GM19240 (cell line): Measurements from ENCODE around the gene OR7A5.
"Not testable (repeated sequence)": the region's sequence is repeated elsewhere in the genome, so short reads cannot be mapped to it uniquely, and the experiment has no call there.

ENCODE experiments used
- DNase-seq: peaks from one replicate; pipeline ENCODE4 v3.0.0; 2011; ENCODE audit warnings: low spot score; ENCODE audit not compliant: insufficient read length

Gene OR7A5

DNA sequence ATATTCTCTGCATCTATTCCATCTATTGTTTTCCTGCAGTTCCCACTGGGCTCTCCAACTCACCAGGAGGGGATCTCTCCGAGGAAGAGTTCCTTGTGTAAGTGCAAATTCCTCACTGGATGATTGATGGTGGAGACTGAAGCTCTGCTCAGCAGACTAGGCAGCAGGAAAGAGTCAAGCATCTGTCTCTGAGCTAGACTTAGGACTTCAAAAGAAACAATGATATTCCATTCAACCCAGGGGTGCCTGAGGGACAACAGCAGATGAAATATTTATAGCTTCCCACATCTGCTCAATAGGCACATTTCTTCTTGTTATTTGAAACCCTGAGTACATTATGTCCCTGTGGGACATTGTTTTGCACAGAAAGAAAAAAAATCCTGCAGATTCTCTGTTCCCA, at the start of gene OR7A5, which contains the start of gene OR7C1:
TSS of gene OR7A5 (minus strand) at position 175 of the 400 bp plus-strand sequence. CDS start 6,944 bp downstream, outside the sequence.
TSS of gene OR7C1 (minus strand) at position 175 of the 400 bp plus-strand sequence. CDS start 35,049 bp downstream, outside the sequence.
- DNase-seq, result no peak

DNA sequence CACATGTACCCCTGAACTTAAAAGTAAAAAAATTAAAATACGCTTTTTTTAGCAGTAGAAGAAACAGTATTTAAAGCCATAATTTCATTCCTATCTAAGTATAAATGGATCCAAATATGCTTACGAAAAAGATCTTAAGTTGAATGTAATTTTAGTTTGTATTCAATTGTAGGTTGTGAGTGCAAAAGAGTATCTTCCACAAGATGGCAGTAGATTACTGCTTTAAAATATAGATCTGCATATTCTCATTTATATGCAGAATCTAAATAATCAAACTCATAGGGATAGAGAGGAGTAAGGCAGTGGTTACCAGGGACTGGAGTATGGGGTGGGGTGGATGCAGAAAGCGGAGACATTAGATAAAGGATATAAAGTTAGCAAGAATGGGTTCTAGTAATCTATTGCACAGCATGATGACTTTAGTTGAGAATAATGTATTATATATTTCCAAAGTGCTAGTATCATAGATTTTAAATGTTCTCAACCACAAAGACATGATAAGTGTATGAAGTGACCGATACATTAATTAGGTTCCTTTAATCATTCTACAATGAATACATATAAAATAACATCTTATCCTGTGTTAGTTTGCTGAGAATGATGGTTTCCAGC, 36.7 kb upstream of the OR7A5 start:
- DNase-seq, result no peak

- no peak for DNase-seq
Observed at GRCh38 chr19:14868497-14868896, 33.5 kb upstream of the OR7A5 start.

GRCh38 chr19:14848822-14849221, 13.8 kb upstream of the OR7A5 start, which contains the start of gene OR7A10:
Gene OR7A10 (minus strand): TSS chr19:14848922. CDS start chr19:14841877, 7,045 bp downstream.
- DNase-seq, result no peak

DNA sequence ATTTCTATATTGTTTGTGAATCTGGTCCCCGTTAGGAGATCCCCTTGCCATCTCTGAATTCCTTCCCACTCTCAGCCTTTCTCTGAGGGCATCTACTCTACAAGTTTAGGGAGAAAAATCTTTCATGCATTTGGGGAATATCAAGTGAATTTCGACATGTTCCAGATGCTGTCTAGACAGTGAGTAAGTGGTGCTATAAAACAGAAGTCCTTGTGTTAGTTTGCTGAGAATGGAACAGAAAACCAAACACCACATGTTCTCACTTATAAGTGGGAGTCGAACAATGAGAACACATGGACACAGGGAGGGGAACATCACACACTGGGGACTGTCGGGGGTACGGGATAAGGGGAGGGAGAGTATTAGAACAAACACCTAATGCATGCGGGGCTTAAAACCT, 8.6 kb upstream of the OR7A5 start:
- DNase-seq, result no peak

DNA sequence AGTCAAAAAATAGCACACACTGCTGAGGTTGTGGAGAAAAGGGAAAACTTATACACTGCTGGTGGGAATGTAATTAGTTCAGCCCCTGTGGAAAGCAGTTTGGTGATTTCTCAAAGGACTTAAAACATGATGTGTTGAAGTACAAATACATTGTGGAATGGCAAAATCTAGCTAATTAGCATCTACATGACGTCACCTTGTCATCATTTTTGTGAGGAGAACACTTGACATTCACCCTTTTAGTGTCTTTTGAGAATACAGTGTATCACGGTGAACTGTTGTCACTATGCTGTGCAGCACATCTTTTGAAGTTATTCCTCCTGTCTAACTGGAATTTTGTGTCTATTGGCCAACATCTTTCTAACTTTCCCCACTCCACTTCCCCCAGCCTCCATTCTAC, 8.2 kb upstream of the OR7A5 start:
- no peak for DNase-seq

DNA sequence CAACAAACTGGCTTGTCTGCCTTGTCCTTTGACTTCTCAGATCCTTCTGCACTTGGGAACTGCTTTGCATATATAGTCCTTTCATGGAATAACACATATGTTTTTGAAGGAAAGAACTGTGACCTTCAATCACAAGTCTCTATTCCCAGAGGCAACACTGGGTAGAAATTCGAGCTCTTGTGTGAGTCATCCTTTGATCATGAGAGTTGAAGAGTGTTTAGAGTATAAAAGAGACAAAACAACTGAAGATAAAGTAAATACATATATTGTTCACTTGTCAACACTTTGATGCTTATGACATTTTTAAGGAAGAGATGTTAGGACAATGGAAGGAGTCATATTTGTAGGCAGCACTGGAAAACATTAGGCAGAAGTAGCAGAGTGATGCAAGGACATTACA, 5.2 kb upstream of the OR7A5 start:
- no peak for DNase-seq

GRCh38 chr19:14837391-14837790, 2.4 kb upstream of the OR7A5 start:
- no peak for DNase-seq

DNA sequence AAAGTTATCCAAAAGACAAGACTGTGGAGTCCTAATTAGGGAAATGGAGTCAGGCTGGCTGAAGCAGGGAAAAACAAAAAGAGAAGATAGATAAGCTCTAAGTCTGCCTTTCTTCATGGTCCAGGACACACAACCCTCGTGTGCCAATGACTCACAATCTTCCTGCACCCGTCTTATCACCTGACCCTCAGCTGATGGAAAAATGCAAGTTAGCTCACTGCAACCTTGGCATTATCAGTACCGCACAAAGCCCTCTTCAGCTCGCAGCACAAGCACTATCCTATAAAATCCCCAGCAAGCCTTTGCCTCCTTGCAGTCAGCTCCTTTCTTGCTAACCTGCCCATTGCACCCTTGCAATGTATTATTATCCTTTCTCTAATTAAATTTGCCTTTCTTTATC, 4.3 kb downstream of the OR7A5 start:
- no peak for DNase-seq

- DNase-seq, result no peak
Observed at GRCh38 chr19:14826006-14826405, 9.0 kb downstream of the OR7A5 start.

DNA sequence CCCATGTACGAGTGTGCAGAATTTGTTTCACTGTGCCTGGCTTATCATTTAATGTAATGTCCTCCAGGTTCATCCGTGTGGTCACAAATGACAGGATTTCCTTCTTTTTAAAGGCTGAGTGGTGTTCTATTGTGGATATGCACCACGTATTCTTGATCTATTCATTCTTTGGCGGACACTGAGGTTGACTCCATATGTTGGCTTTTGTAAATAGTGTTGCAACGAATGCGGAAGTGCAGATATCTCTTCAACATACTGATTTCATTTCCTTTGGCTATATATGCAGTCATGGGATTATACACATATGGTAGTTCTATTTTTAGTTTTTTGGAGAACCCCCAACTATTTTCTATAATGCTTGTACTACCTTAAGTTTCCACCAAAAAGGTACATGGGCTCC, 13.0 kb downstream of the OR7A5 start:
- DNase-seq, result no peak

DNA sequence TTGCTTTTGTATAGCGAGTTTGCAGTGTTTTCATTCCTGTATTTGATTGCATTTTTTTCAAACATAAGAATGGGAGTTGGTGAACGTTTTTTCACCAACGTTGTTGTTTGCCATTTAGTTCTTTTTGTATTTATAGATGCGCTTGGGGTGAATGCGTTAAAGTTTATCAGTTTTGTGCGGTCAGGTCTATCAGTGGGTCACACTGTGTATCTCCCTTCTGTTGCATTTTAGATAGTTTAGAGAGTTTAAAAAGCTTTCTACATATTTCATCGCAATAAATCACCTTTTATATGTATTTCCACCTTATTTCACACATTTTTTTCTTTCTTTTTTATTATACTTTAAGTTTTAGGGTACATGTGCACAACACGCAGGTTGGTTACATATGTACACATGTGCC, 16.4 kb downstream of the OR7A5 start:
- DNase-seq, result no peak

DNA sequence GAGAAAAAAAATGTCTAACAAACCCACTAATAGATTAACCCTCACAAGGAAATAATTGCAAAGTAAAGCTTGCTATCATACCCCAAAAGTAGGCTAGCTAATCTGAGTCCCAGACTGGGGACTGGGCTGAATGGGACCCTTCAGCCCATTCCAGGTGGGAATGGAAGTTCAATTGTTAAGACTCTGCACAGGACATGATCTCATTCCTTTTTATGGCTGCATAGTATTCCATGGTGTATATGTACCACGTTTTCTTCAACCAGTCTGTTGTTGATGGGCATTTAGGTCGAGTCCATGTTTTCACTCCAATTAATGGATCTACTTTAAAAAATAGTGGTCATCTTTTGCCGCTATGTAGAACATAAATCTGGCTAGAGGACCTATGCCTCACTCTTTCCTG, 17.9 kb downstream of the OR7A5 start:
- no peak for DNase-seq

GRCh38 chr19:14814982-14815652, 19.9 kb downstream of the OR7A5 start:
- DNase-seq, result no peak

- DNase-seq, result no peak
Observed at GRCh38 chr19:14809272-14810057, 25.5 kb downstream of the OR7A5 start.

- no peak for DNase-seq
Observed at GRCh38 chr19:14804765-14805164, 30.2 kb downstream of the OR7A5 start.

- DNase-seq, result no peak
Observed at GRCh38 chr19:14798760-14799159, 36.2 kb downstream of the OR7A5 start.

- DNase-seq, result no peak
Observed at GRCh38 chr19:14796021-14796420, 39.0 kb downstream of the OR7A5 start.

DNA sequence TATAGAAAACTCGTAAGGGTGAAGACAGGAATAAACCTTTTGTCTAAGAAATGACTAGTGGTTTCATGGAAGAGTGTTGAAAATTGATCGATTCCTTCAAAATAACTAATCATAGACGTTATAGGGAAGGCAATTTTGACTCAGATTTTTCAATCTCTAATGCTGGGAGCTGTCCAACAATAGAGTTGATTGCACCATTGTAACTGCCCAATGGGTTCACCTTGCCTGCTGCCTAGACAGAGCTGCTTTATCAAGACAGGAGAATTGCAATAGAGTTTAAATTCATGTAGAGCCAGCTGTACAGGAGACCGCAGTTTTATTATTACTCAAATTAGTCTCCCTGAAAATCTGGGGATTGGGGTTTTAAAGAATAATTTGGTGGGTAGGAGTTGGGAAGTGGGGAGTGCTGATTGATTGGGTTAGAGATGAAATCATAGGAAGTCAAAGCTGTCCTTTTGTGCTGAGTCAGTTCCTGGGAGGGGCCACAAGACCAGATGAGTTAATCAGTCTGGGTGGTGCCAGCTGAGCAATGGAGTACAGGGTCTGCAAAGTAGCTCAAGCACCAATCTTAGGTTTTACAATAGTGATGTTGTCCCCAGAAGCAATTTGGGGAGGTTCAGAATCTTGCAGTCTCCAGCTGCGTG, 39.8 kb downstream of the OR7A5 start:
- no peak for DNase-seq

DNA sequence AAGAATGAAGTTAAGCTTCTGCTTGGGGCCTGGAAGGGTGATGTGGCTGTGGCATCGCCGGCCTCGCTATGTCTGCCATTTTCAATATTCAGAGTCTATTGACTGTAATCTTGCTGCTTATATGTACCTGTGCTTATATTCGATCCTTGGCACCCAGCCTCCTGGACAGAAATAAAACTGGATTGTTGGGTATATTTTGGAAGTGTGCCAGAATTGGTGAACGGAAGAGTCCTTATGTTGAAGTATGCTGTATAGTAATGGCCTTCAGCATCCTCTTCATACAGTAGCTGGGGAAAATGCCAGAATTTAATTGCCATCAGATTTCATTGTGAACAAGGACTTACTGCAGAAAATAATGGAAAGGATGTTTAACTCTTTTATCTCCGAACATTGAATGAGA, 42.7 kb downstream of the OR7A5 start:
- not testable (repeated sequence) for DNase-seq

- no peak for DNase-seq
Observed at GRCh38 chr19:14786421-14786851, 48.5 kb downstream of the OR7A5 start.
